ENCODE results near the gene IRGC. TPM values are rescaled to one million over a fixed set of nuclear protein-coding genes. Genes with fewer than 3 reads are reported as not detected.
"Not testable (repeated sequence)": the region's sequence is repeated elsewhere in the genome, so short reads cannot be mapped to it uniquely, and the experiment has no call there.

Gene IRGC
- total and polyA plus RNA-seq, 9 donors = 0.07 to 0.09 TPM; not detected in 7

DNA sequence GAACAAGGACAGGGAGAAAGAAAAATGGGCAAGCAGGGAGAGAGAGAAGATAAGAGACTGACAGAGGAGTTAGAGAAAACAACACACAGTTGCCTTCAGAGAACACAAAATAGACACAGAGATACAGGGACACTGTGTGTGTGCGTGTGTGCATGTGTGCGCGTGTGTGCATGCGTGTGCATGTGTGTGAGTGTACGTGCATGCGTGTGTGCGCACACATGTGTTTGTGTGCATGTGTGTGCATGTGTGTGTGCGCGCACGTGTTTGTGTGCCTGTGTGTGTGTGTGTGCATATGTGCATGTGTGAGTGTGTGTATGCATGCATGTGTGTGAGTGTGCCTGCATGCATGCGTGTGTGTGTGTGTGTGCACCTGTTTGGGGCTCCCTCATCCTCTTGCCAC is 40.0 kb upstream of the IRGC start:
- no peaks in the 10 kb centered on the region for H3K9me3 ChIP-seq (replicated peaks; ENCODE audit: control insufficient read depth, low read depth, low read length)
- H3K4me3 ChIP-seq (ENCODE audit: low read length) = no peak overlapping the region
- whole genome bisulfite sequencing (ENCODE audit: insufficient coverage) = 87% methylated on average over 5 of the region's 11 CpGs
- peaks cover 4% of the 10 kb centered on the region for H3K27me3 ChIP-seq (ENCODE audit: control insufficient read depth, insufficient read depth, low read length)
- H3K36me3 ChIP-seq (ENCODE audit: control insufficient read depth, insufficient read depth, low read length) = no peaks in the 10 kb centered on the region
- no peak for DNase-seq
- H3K27ac ChIP-seq (ENCODE audit: low read length) = no peak overlapping the region
- H3K4me1 ChIP-seq (ENCODE audit: control insufficient read depth, insufficient read depth, low read length) = no peaks in the 10 kb centered on the region

DNA sequence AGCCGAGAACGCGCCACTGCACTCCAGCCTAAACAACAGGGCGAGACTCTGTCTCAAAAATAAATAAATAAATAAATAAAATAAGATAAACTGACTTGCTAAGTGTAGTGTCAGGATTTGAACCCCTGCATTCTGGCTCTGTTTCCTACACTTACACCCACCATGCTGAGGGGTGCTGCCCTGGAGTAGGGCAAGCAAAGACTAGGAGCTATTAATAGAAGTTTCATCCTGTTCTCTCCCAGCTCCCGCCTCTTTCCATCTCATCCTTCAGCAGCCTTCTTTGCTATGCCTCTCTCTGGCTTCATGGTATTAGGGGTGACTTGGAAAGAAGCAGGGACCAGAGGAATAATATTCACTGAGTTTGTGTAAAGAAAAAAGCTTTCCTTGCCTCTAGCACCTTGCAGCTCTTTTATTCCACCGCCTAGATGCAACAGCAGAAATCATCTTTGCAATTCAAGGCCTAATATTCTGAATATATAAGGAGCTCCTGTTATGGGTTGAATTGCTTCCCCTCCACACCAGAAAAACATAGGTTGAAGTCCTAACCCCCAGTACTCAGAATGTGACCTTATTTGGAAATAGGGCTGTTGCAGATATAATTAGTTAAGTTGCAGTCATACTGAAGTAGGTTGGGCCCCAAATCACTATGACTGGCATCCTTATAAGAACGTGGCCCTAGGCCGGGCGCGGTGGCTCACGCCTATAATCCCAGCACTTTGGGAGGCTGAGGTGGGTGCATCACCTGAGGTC is 37.2 kb upstream of the IRGC start:
- WGBS (ENCODE audit: insufficient coverage) = no CpG with 5 or more reads among the region's 11 CpGs
- Histone ChIP-seq H3K4me3 (ENCODE audit: low read length) (no peak overlapping the region), H3K9me3 (replicated peaks; ENCODE audit: control insufficient read depth, low read depth, low read length) (no peaks in the 10 kb centered on the region), H3K36me3 (ENCODE audit: control insufficient read depth, insufficient read depth, low read length) (no peaks in the 10 kb centered on the region), H3K4me1 (ENCODE audit: control insufficient read depth, insufficient read depth, low read length) (no peaks in the 10 kb centered on the region), H3K27ac (ENCODE audit: low read length) (no peak overlapping the region), H3K27me3 (ENCODE audit: control insufficient read depth, insufficient read depth, low read length) (peaks cover 2% of the 10 kb centered on the region)
- DNase-seq = no peak

- no peaks in the 10 kb centered on the region for H3K4me1 ChIP-seq (ENCODE audit: control insufficient read depth, insufficient read depth, low read length)
- WGBS (ENCODE audit: insufficient coverage) = 83% methylated on average over 1 of the region's 5 CpGs
- H3K4me3 ChIP-seq (ENCODE audit: low read length) = no peak overlapping the region
- DNase-seq = no peak
- no peaks in the 10 kb centered on the region for H3K36me3 ChIP-seq (ENCODE audit: control insufficient read depth, insufficient read depth, low read length)
- no peaks in the 10 kb centered on the region for H3K27me3 ChIP-seq (ENCODE audit: control insufficient read depth, insufficient read depth, low read length)
- no peak overlapping the region for H3K27ac ChIP-seq (ENCODE audit: low read length)
- no peaks in the 10 kb centered on the region for H3K9me3 ChIP-seq (replicated peaks; ENCODE audit: control insufficient read depth, low read depth, low read length)
Observed at GRCh38 chr19:43681821-43682220, 34.1 kb upstream of the IRGC start.

GRCh38 chr19:43682269-43682668 is 33.6 kb upstream of the IRGC start:
- WGBS (ENCODE audit: insufficient coverage) = 100% methylated on average over 2 of the region's 5 CpGs
- H3K27me3 ChIP-seq (ENCODE audit: control insufficient read depth, insufficient read depth, low read length) = not testable (repeated sequence)

DNA sequence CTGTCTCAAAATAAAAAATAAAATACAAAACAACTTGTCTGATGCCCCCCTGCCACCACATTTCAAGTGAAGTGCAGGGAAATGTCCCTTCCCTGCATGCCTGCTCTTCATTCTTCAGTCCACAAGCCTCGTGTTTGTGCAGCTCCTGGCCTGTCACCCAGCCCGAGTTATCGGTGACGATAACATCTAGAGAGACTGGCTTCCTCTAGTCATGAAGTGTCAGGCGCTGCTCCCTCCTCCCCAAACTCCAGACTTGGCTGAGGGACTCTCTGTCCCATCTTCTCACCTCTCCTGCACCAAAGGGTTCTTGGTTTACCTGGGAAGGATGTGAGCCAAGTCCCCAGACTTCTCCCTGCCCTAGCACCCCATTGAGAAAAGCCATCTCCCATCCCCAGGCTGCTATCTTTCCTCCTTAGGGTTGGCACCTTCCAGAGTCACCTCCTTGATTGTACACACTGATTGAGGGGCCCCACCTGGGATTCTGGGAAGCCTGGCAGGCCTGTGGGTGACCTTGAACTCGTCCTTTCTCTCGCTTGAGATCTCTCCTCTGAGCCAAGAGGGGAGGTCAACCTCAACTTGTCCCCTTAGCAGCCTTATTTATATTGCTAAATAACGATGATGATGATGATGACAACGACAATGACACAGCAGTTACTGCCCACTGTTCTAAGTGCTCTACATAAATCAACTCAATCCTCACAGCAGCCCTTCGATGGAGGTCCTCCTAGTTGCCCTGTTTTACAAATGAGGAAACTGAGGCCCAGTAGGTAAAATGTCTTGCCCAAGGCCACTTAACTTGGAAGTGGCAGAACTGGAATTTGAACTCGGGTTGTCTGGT is 32.8 kb upstream of the IRGC start:
- Histone ChIP-seq H3K4me3 (ENCODE audit: low read length) (no peak overlapping the region), H3K27ac (ENCODE audit: low read length) (no peak overlapping the region), H3K4me1 (ENCODE audit: control insufficient read depth, insufficient read depth, low read length) (no peaks in the 10 kb centered on the region), H3K27me3 (ENCODE audit: control insufficient read depth, insufficient read depth, low read length) (no peaks in the 10 kb centered on the region), H3K9me3 (replicated peaks; ENCODE audit: control insufficient read depth, low read depth, low read length) (no peaks in the 10 kb centered on the region), H3K36me3 (ENCODE audit: control insufficient read depth, insufficient read depth, low read length) (no peaks in the 10 kb centered on the region)
- DNase-seq = no peak
- WGBS (ENCODE audit: insufficient coverage) = 61% methylated on average over 5 of the region's 11 CpGs

More at GRCh38 chr19:43682269-43682668, 33.6 kb upstream of the IRGC start:
- not testable (repeated sequence) for H3K4me3 ChIP-seq (ENCODE audit: low read length); H3K9me3 ChIP-seq (replicated peaks; ENCODE audit: control insufficient read depth, low read depth, low read length); H3K27ac ChIP-seq (ENCODE audit: low read length); H3K36me3 ChIP-seq (ENCODE audit: control insufficient read depth, insufficient read depth, low read length); H3K4me1 ChIP-seq (ENCODE audit: control insufficient read depth, insufficient read depth, low read length); DNase-seq

- Histone ChIP-seq H3K4me3 (ENCODE audit: low read length) (no peak overlapping the region), H3K27me3 (ENCODE audit: control insufficient read depth, insufficient read depth, low read length) (no peaks in the 10 kb centered on the region), H3K9me3 (replicated peaks; ENCODE audit: control insufficient read depth, low read depth, low read length) (no peaks in the 10 kb centered on the region), H3K36me3 (ENCODE audit: control insufficient read depth, insufficient read depth, low read length) (no peaks in the 10 kb centered on the region), H3K27ac (ENCODE audit: low read length) (no peak overlapping the region), H3K4me1 (ENCODE audit: control insufficient read depth, insufficient read depth, low read length) (no peaks in the 10 kb centered on the region)
- no peak for DNase-seq
- WGBS (ENCODE audit: insufficient coverage) = no CpG with 5 or more reads among the region's 2 CpGs
Observed at GRCh38 chr19:43683905-43684304, 32.0 kb upstream of the IRGC start.

GRCh38 chr19:43684326-43684725 is 31.6 kb upstream of the IRGC start:
- Histone ChIP-seq H3K36me3 (ENCODE audit: control insufficient read depth, insufficient read depth, low read length) (no peaks in the 10 kb centered on the region), H3K4me3 (ENCODE audit: low read length) (no peak overlapping the region), H3K9me3 (replicated peaks; ENCODE audit: control insufficient read depth, low read depth, low read length) (no peaks in the 10 kb centered on the region), H3K4me1 (ENCODE audit: control insufficient read depth, insufficient read depth, low read length) (no peaks in the 10 kb centered on the region), H3K27ac (ENCODE audit: low read length) (no peak overlapping the region), H3K27me3 (ENCODE audit: control insufficient read depth, insufficient read depth, low read length) (no peaks in the 10 kb centered on the region)
- no CpG with 5 or more reads among the region's 1 CpG for WGBS (ENCODE audit: insufficient coverage)
- DNase-seq = no peak

DNA sequence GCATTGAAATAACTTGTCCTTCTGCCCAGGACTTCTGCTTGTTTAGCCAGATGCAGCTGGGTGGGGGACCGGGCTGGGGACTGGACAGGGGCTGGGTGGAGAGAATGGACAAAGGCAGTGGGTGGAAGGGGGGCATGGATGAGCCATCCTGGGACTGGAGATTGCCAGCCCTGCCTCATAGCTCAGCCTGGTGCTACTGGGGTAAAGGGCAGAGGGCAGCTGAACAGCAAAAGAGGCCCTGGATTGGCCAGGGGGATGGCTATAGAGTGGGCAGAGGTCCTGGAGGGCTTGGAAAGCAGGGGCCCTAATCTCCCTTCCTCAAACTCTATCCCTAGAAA is 28.2 kb upstream of the IRGC start:
- 23% methylated on average over 1 of the region's 1 CpG for WGBS (ENCODE audit: insufficient coverage)

GRCh38 chr19:43688059-43688701 is 27.7 kb upstream of the IRGC start:
- Histone ChIP-seq H3K9me3 (replicated peaks; ENCODE audit: control insufficient read depth, low read depth, low read length) (peaks cover 8% of the 10 kb centered on the region), H3K4me3 (ENCODE audit: low read length) (no peak overlapping the region), H3K27me3 (ENCODE audit: control insufficient read depth, insufficient read depth, low read length) (no peaks in the 10 kb centered on the region), H3K4me1 (ENCODE audit: control insufficient read depth, insufficient read depth, low read length) (no peaks in the 10 kb centered on the region), H3K27ac (ENCODE audit: low read length) (no peak overlapping the region), H3K36me3 (ENCODE audit: control insufficient read depth, insufficient read depth, low read length) (no peaks in the 10 kb centered on the region)
- DNase-seq = no peak
- WGBS (ENCODE audit: insufficient coverage) = 81% methylated on average over 5 of the region's 10 CpGs

More for the DNA sequence above, 28.2 kb upstream of the IRGC start:
- H3K27me3 ChIP-seq (ENCODE audit: control insufficient read depth, insufficient read depth, low read length) = no peaks in the 10 kb centered on the region
- peaks cover 8% of the 10 kb centered on the region for H3K9me3 ChIP-seq (replicated peaks; ENCODE audit: control insufficient read depth, low read depth, low read length)
- no peaks in the 10 kb centered on the region for H3K4me1 ChIP-seq (ENCODE audit: control insufficient read depth, insufficient read depth, low read length)
- H3K4me3 ChIP-seq (ENCODE audit: low read length) = no peak overlapping the region
- H3K27ac ChIP-seq (ENCODE audit: low read length) = no peak overlapping the region
- DNase-seq = no peak
- no peaks in the 10 kb centered on the region for H3K36me3 ChIP-seq (ENCODE audit: control insufficient read depth, insufficient read depth, low read length)

GRCh38 chr19:43690444-43690843 is 25.4 kb upstream of the IRGC start:
- Histone ChIP-seq H3K27me3 (ENCODE audit: control insufficient read depth, insufficient read depth, low read length) (no peaks in the 10 kb centered on the region), H3K27ac (ENCODE audit: low read length) (no peak overlapping the region), H3K36me3 (ENCODE audit: control insufficient read depth, insufficient read depth, low read length) (no peaks in the 10 kb centered on the region), H3K4me3 (ENCODE audit: low read length) (no peak overlapping the region), H3K4me1 (ENCODE audit: control insufficient read depth, insufficient read depth, low read length) (no peaks in the 10 kb centered on the region), H3K9me3 (replicated peaks; ENCODE audit: control insufficient read depth, low read depth, low read length) (peaks cover 8% of the 10 kb centered on the region)
- no peak for DNase-seq
- 61% methylated on average over 2 of the region's 3 CpGs for WGBS (ENCODE audit: insufficient coverage)
